Mucosa of gallbladder (tissue), 1 donor: Measurements from ENCODE around the gene RAB42. TPM values are rescaled to one million over a fixed set of nuclear protein-coding genes. Genes with fewer than 3 reads are reported as not detected.
"Not testable (repeated sequence)": the region's sequence is repeated elsewhere in the genome, so short reads cannot be mapped to it uniquely, and the experiment has no call there.

Source experiments
- DNase-seq: peaks from one replicate; pipeline ENCODE4 v3.0.0-alpha.2; 2020; ENCODE audit warnings: low spot score
- total RNA-seq: library from RNA; stranded (reverse); gene quantifications from one replicate; pipeline ENCODE4 v1.2.1, GENCODE V29; 2021
- donor health status: DM: no; HTN: no; CAD: no.

Gene RAB42
- total RNA-seq, 1 donor from 2014 or later: 1.8 TPM

DNA sequence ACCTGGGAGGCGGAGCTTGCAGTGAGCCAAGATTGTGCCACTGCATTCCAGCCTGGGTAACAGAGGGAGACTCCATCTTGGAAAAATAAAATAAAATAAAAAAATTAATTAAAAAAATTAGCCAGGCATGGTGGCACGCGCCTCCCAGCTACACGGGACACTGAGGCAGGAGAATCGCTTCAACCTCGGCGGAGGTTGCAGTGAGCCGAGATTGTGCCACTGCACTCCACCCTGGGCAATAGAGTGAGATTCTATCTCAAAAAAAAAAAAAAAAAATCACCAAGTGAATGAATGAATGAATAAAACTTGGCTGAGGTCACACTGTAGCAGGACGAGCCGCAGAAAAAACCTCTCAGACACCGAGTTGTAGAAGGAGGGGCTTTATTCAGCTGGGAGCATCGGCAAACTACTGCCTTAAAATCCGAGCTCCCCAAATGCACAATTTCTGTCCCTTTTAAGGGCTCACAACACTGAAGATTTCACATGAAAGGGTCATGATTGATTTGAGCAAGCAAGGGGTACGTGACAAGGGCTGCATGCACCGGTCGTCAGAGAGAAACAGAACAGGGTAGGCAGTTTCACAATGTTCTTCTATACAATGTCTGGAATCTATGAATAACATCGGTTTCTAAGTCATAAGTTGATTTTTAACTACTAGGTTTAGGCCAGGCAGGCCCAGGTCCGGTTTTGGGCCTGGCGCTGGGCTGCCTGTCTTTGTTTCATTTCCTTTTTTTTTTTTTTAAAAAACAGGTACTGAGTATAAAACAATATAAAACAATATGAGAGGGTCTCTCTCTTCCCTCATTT is 5.3 kb upstream of the RAB42 start:
- DNase-seq: not testable (repeated sequence)

DNA sequence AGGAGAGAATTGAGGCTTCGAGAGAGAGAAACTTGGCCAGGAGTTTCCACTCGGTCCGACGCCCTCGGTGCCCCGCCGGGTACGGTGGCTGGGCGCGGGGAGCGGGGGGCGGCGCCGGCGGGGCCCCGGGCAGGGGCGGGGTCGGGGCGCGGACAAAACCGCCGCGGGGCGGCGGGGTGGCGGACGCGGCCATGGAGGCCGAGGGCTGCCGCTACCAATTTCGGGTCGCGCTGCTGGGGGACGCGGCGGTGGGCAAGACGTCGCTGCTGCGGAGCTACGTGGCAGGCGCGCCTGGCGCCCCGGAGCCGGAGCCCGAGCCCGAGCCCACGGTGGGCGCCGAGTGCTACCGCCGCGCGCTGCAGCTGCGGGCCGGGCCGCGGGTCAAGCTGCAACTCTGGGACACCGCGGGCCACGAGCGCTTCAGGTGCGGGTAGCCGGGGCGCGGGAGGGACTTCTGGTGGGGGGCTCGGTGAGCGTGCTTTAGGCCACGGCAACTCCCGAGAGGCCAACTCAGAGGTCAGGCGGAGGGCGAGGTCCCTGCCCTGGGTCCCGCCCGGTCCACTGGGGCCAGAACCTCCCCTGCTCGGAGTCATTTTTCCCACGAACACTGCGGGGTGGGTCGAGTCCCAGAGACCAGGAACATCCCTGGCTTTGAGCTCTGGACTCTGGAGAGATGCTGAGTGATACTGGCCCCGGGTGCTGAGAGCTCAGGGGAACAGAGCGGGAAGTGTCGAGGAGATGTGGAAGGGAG is 431 bp downstream of the RAB42 start:
- no peak for DNase-seq

DNA sequence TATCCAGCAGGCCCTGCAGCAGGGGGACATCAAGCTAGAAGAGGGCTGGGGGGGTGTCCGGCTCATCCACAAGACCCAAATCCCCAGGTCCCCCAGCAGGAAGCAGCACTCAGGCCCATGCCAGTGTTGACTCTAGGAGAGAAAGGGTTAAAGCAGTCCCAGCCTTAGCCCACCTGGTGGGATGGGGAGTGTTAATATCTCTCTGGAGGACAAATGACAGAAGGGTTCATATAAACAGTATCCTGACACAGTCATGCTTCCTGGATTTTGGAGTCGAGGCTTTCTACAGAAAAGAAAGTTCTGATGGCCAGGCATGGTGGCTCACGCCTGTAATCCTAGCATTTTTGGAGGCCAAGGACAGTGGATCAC is 1.9 kb downstream of the RAB42 start:
- DNase-seq: not testable (repeated sequence)

DNA sequence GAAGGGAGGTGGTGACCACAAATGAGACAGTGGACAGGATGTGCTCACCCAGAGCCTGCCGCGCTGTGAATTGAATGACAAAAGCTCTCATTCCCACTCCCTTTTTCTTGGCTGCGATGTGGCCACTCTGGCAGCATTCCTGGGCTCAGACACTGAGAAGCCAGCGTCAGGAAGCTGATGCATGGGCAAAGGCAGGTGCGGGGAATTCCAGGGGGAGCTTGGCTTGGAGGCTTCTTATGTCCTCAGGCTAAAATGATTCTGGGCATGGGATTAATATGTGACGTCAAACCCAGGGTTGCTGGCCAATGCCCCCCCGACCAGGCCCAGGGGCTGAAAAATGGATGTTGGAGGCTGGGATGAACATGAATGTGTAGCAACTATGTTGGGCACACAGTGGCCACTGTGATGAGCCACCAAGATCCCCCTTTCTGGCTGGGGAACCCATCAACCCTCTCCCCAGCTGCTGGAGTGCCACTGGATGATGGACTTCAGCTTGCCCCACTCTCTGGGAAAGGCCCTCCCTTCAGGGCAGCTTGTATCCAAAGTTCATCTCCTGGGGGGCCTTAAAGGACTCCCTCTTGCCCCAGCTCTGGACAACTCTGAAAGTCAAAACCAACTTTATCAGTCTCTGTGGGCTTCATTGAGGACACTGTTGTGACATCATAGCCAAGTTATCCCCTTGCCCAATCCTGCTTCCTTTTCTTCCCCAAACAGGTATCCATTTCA is 2.8 kb downstream of the RAB42 start:
- not testable (repeated sequence) for DNase-seq

DNA sequence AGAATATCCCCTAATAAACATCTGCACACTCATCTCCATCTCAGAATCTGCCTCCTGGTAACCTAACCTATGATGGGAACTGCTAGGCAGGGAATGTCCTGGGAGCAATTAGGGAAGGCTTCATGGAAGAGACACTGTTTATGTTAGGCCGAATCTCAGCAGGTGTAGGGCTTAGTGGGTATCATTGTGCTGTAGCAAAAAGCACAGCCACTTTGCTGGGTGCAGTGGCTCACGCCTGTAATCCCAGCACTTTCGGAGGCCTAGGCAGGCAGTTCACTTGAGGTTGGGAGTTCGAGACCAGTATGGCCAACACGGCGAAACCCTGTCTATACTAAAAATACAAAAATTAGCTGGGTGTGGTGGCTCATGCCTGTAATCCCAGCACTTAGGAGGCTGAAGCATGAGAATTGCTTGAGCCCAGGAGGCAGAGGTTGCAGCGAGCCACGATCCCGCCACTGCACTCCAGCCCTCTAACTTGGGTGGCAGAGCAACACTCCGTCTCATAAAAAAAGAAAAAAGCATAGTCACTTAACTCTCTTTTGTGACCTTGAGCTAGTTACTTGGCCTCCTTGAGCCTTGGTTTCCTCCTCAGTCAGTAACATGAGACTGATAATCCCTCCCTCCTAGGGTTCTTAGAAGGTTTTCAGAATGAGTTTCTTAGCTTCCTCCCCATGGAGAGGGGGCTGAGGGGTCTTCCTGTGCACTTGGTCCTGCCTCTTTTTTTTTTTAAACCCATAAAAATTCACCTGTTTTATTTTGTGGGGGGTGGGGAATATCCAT is 3.5 kb downstream of the RAB42 start:
- no peak for DNase-seq

DNA sequence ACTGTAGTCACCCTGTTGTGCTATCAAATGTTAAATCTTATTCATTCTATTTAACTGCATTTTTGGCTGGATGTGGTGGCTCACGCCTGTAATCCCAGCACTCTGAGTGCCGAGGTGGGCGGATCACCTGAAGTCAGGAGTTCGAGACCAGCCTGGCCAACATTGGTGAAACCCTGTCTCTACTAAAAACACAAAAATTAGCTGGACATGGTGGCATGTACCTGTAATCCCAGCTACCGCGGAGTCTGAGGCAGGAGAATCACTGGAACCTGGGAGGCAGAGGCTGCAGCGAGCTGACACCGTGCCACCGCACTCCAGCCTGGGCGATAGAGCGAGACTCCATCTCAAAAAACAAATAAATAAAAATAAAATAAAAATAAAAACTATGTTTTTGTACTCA is 4.2 kb downstream of the RAB42 start:
- DNase-seq: not testable (repeated sequence)

DNA sequence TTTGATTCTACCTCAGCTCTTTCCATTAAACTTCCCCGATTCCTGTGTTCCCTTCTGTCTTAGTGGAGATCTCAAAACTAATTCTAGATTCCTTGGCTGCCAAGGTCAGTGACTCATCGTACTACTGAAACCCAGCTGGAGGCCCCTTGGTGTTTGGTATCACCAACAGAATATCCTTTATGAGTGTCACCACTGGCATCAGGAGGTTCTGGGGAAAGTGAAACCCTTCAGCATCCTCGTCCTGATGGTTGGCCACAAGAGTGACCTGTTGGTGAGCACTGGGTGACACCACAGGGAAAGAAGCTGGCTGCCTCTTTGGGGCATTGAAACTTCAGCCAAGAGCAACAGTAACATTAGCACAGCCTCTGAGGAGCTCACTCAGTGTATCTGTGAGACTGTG is 9.6 kb downstream of the RAB42 start:
- no peak for DNase-seq

DNA sequence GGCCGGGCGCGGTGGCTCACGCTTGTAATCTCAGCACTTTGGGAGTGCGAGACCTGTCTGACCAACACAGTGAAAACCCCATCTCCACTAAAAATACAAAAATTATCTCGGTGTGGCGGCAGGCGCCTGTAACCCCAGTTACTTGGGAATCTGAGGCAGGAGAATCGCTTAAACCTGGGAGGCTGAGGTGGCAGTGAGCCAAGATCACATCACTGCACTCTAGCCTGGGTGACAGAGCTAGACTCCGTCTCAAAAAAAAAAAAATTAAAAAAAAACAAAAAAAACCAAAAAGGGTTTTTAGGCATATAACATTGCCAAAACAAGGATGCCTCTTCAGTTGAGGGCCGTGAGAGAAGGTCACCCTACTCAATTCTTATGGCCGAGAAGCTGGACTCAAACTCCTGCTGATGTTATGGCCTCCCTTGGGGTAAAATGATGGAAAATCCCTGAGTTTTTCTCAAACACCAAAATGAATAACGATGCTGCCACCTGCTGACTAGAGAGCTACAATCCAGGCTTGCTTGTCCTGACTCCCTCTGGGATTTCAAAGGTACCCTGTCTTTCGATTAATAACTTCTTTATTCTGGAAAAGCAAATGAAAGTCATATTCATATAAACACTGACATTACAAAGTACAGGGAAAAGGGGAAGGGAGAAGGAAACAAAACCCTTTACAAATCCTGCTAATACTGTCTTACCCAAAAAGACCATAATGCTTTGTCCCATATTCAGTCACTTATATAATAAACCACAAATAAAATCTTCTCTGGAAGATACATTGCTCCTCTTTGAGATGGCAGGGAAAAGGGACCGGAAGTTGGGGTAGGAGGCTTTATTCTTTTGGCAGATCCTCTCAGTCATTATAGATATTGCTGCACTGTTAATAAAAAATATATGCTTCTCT is 10.7 kb downstream of the RAB42 start:
- peak; percentile 64 for DNase-seq

DNA sequence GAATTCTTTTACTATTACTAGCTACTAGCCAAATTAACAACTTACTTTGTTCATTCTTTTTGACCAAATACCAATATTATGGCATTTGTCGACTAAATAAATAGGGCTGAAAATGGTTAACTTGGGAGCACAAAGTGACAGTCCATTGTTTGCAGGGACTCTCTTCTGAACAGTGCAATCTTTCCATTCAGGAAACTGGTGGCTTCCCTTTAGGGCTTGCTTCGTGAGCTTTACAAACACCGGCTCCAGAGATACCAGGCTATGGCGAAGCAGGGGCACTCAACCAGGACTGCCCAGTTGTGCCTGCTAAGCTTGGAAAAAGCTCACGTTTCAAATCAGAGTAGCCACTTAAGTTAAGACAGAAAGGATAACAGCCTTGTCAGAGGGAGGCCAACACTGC is 12.3 kb downstream of the RAB42 start:
- DNase-seq: no peak

DNA sequence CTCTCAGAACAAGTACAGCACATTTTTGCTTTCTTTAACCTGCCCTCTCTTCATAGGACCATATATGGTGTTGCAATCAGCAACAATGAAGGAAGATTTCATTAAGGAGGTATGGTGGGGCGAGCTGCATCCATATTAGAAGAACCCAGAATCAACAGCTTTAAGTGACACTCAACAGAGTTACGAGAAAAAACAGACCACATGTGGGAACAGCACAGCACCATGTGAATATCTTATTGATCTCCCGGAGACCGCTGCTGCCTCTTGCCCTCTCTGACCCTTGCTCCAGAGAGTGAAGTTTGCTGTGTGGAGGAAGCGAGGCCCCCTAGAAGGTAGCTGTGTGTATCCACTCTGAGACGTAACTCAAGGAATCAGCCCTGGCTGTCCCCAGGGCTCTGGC is 12.9 kb downstream of the RAB42 start:
- no peak for DNase-seq

DNA sequence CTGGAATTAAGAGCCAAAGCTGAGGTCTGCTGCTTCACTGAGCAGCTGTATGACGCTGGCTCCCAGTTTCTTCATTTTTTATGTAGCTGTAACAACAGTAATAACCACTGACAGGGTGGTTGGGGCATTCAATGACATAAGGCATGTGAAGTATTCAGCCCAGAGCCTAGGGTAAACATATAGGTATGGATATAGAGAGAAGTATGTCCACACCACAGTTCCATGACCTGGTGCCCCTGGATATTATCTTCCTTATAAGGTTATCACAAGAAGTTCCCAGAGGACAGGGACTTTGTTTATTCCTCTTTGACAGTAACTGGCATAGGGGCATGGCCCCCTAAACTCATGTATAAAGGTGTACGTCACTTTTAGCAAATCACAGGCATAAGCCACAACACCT is 14.7 kb downstream of the RAB42 start:
- no peak for DNase-seq

DNA sequence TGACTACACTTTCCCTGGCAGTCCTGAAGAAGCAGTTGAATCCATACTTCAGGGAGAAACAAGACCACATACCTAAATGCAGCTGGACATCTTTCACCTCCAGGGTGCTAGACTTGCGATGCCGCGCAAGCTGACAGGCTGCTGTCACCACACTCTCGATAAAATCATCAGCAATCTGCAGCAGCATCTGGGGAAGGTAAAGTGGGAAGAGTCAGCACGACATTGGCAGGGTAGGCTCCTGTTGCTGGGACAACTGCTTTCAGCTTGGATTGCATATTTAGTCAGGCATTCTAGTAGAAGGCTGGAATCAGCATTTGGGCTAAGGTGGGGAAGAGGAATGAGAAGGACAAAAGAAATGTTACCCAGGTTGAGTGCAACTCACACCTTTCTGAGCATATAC is 21.1 kb downstream of the RAB42 start:
- DNase-seq: no peak

DNA sequence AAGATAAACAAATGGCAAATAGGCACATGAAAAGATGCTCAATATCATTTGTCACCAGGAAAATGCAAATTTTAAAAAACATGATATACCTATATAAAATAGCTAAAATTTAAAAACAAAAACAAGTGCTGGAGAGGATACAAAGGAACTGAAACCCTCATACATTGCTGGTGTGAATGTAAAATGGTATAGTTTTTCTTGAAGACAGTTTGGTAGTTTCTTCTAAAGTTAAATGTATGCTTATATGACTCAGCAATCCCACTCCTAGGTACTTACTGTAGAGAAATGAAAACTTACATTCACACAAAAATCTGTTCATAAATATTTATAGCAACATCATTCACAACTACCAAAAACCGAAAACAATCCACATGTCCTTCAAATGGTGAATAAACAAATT is 39.6 kb downstream of the RAB42 start:
- DNase-seq: no peak

DNA sequence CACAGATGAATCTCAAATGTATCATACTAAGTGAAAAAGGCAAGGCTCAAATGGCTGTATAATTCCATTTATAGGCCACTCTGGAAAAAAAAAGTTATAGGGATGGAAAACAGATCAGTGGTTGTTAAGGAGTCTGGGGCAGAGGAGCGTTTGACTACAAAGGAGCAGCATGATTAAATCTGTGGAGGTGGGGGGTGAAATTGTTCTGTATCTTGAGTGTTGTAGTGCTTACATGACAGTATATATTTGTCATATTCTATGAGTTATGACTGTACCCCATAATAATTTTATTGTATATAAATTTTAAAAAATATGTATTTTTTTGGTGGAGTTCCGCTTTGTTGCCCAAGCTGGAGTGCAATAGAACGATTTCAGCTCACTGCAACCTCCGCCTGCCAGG is 40.5 kb downstream of the RAB42 start:
- no peak for DNase-seq

DNA sequence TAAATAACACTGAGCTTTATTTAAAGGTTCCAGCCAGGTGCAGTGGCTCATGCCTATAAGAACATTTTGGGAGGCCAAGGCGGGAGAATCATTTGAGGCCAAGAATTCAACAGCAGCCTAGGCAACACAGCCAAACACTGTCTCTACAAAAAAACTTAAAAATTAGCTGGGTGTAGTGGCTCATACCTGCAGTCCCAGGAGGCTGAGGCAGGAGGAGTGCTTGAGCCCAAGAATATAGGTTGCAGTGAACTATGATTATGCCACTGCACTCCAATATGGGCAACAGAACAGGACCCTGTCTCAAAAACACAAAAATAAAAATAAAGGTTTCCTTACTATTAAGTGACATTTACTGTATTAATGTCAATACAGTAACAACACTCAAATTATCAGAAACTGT is 48.7 kb downstream of the RAB42 start:
- no peak for DNase-seq

DNA sequence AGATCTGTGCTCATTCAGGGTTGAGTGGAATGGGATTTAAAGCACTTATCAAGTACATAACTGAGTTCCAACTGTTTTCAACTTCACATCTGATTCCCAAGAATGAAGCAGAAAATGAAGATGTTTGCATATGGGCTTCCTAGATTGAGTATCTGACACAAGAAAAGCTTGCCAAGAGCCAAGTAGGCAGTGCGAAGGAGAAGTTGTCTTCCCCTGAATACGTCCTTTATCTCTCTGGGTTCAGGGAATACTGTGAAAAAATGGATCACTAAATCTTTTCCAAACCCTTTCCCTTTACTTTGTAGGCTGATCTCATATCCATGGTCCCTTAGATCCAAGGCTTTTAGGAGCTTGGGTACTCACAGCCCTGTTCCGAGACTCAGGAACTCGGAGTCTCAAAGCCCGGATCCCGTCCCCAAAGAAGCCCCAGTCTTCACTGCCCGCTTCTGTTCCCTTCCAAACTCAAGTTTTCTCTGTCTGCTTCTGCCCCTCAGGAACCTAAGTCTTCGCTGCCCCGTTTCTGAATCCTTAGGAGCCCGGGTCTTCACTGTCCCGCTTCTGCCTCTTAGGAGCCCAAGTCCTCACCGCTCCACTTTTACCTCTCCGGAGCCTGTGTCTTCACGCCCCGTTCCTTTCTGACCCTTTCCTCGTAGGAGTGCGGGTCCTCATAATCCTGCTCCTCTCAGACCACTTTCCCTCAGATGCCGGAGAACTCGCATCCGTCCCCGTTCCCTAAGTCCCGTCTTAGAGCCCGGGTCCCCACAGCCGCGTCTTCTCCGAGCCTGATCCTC is 50.2 kb downstream of the RAB42 start:
- no peak for DNase-seq

DNA sequence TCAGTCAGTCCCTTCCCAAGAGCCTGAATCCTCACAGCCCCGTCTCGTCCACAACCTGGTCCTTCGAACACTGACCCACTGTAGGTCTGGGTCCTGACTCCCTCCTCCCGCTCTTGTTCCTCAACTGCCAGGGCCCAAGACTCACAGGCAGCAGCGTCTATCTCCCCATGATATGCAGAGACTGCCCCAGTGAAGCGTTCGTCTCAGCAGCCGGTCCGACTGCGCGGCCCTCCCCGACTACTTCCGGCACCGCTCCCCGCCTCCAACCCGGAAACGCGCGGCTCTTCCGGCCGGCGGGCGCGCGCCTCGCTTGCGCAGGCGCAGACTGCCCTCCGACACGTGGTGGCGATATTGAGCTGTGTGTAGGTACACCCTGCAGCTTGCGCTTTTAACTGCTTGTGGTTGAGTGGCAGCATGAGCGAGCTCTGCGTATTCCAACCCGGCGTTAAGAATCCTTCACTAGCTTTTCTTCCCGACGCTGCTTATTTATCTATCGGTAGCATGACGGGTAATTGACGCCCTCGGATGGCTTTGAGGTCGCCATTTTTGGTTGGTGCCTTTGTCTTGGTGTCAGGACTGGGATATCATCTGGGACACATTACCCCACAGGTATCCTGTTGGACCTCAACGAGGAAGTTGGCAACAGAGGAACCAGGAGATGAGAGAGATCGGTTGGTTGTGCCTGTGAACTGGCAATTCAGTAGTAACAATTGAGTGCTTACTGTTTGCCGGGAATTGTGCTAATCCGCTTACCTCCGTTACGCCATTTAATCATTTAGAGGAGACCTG is 51.0 kb downstream of the RAB42 start, which contains the start of gene TAF12:
Gene TAF12, minus strand, starts transcription at position 221 of the 789 bp plus-strand sequence. CDS start 20,986 bp downstream, outside the sequence.
- peak; percentile 95 for DNase-seq

DNA sequence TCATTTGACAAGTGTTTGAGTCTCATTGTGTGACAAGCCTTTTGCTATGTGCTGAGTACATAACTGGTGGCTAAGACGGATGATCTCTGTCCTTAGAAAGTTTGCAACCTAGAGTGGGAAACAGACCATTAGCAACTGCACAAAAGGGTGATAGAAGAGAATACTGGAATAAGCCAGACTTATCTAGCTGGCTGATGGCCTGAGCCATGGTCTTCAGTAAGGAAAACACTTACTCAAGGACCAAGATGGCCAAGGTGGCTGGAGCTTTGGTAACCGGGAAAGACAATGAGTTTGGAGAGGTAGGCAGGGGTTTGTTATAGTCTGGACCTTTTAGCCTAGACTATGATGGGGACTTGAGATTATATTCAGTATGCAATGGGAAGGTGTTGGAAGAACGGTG is 52.4 kb downstream of the RAB42 start:
- no peak for DNase-seq
